ENCODE data around the gene SERPINE3. TPM values are rescaled to one million over a fixed set of nuclear protein-coding genes. Genes with fewer than 3 reads are reported as not detected.

Gene SERPINE3
- total RNA-seq, 1 experiment from 2014 or later, result not detected

DNA sequence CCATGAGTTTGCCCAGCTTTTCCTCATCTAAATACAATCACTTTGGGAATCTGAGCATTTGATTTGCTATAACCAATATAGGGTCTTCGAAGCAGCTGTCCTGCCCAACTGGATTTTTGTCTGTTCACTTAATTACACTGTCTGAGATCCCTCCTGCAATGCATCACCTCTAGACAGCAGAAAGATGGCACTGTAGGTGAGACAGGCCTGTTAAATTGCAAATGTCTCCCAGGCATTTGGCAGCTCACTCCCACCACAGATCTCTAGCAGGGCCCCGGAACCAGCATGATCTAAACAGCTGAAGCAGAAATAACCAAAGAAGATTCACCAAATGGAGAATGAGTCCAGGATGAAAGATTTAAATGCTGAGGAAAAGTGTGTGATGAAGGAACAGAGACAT lies 41.9 kb upstream of the SERPINE3 start:
- TF ChIP-seq EZH2 (IDR thresholded peaks at IDR 0.05; ENCODE audit: low read depth), result no peak
- TF ChIP-seq, protein P1, sequence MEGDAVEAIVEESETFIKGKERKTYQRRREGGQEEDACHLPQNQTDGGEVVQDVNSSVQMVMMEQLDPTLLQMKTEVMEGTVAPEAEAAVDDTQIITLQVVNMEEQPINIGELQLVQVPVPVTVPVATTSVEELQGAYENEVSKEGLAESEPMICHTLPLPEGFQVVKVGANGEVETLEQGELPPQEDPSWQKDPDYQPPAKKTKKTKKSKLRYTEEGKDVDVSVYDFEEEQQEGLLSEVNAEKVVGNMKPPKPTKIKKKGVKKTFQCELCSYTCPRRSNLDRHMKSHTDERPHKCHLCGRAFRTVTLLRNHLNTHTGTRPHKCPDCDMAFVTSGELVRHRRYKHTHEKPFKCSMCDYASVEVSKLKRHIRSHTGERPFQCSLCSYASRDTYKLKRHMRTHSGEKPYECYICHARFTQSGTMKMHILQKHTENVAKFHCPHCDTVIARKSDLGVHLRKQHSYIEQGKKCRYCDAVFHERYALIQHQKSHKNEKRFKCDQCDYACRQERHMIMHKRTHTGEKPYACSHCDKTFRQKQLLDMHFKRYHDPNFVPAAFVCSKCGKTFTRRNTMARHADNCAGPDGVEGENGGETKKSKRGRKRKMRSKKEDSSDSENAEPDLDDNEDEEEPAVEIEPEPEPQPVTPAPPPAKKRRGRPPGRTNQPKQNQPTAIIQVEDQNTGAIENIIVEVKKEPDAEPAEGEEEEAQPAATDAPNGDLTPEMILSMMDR (conservative IDR thresholded peaks at IDR 0.05), result no peak
- CTCF ChIA-PET, result no interaction called here
- Histone ChIP-seq H3K4me3 (no peak overlapping the region), H3K4me1 (replicated peaks; ENCODE audit: insufficient read depth) (no peaks in the 10 kb centered on the region), H3K27ac (no peak overlapping the region), H3K9me3 (ENCODE audit: insufficient read depth, low read depth) (no peaks in the 10 kb centered on the region), H3K9me2 (ENCODE audit: insufficient read depth) (no peaks in the 10 kb centered on the region), H3K4me2 (no peak overlapping the region), H3F3A (ENCODE audit: insufficient read depth, low read depth) (no peaks in the 10 kb centered on the region), H3K79me2 (ENCODE audit: low read depth) (no peaks in the 10 kb centered on the region), H4K20me1 (ENCODE audit: insufficient read depth) (no peaks in the 10 kb centered on the region), H2AFZ (no peak overlapping the region), H3K27me3 (ENCODE audit: insufficient read depth, low read depth) (peaks cover 58% of the 10 kb centered on the region), H3K36me3 (ENCODE audit: low read depth) (no peaks in the 10 kb centered on the region)
- DNase-seq, result no peak
- POLR2A ChIA-PET (ENCODE audit: unreplicated experiment), result no interaction called here
- no TSS peak for BruUV-seq (replicated peaks)
- intact Hi-C loops (cut with micrococcal nuclease; ENCODE audit: unreplicated experiment), result no loop called here

DNA sequence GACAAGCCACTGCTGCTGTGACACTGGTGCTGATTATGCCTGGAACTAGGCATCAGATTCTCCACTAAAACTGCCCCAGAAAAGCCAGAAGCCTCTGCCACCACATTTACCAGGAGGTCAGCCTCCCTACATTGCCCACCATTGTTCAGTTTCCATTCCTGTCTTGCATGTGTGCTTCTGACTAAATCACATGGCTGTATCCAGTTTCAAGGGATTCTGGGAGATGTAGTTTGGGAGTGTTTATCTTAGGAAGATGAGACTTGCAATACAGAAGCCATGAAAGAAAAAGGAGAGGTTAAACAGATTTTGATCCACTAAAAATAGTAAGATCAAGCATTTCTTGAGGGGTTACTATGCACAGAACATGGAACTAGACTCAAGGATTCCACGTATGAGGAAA lies 40.7 kb upstream of the SERPINE3 start:
- Histone ChIP-seq H3K9me3 (ENCODE audit: insufficient read depth, low read depth) (no peaks in the 10 kb centered on the region), H3K79me2 (ENCODE audit: low read depth) (no peaks in the 10 kb centered on the region), H2AFZ (no peak overlapping the region), H3K27ac (no peak overlapping the region), H3K36me3 (ENCODE audit: low read depth) (no peaks in the 10 kb centered on the region), H3K4me2 (no peak overlapping the region), H3K4me1 (replicated peaks; ENCODE audit: insufficient read depth) (no peaks in the 10 kb centered on the region), H3F3A (ENCODE audit: insufficient read depth, low read depth) (no peaks in the 10 kb centered on the region), H3K4me3 (no peak overlapping the region), H3K9me2 (ENCODE audit: insufficient read depth) (no peaks in the 10 kb centered on the region), H4K20me1 (ENCODE audit: insufficient read depth) (no peaks in the 10 kb centered on the region), H3K27me3 (ENCODE audit: insufficient read depth, low read depth) (peaks cover 56% of the 10 kb centered on the region)
- CTCF ChIA-PET, result no interaction called here
- POLR2A ChIA-PET (ENCODE audit: unreplicated experiment), result no interaction called here
- intact Hi-C loops (cut with micrococcal nuclease; ENCODE audit: unreplicated experiment), result no loop called here
- no peak for DNase-seq
- BruUV-seq (replicated peaks), result no TSS peak
- TF ChIP-seq, protein P1 (conservative IDR thresholded peaks at IDR 0.05), result no peak
- TF ChIP-seq EZH2 (IDR thresholded peaks at IDR 0.05; ENCODE audit: low read depth), result no peak

DNA sequence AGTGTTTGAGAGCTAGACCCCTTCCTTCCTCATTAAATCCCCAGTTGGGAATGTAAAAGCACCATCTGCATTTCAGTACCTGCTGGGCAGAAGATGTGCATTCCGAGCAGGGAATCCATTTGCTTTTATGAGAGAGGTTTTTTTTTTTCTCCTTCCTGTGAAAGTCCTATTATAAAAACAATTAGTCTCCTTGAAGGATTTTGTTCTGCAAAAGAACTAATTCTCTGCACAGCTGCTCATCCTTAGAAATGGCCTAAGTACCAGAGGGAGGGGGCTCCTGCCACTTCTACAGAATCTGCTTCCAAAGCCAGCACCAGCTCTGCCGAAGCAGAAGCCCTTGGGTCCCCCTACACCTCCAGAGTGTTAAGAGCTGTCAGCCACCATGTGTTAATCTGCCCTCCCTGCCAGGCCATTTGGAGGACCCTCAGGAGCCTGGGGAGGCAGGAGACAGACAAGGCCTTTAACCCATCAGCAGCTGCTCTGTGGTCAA lies 36.4 kb upstream of the SERPINE3 start:
- no peaks in the 10 kb centered on the region for H3F3A ChIP-seq (ENCODE audit: insufficient read depth, low read depth)
- DNase-seq, result no peak
- H3K9me2 ChIP-seq (ENCODE audit: insufficient read depth), result no peaks in the 10 kb centered on the region
- ChIA-PET CTCF (no interaction called here), POLR2A (ENCODE audit: unreplicated experiment) (no interaction called here)
- H3K4me3 ChIP-seq, result no peak overlapping the region
- TF ChIP-seq, protein P1 (conservative IDR thresholded peaks at IDR 0.05), result no peak
- TF ChIP-seq EZH2 (IDR thresholded peaks at IDR 0.05; ENCODE audit: low read depth), result no peak
- no peaks in the 10 kb centered on the region for H3K79me2 ChIP-seq (ENCODE audit: low read depth)
- peaks cover 32% of the 10 kb centered on the region for H3K27me3 ChIP-seq (ENCODE audit: insufficient read depth, low read depth)
- no peaks in the 10 kb centered on the region for H4K20me1 ChIP-seq (ENCODE audit: insufficient read depth)
- BruUV-seq (replicated peaks), result no TSS peak
- H3K4me1 ChIP-seq (replicated peaks; ENCODE audit: insufficient read depth), result no peaks in the 10 kb centered on the region
- H2AFZ ChIP-seq, result no peak overlapping the region
- H3K27ac ChIP-seq, result no peak overlapping the region
- no peak overlapping the region for H3K4me2 ChIP-seq
- intact Hi-C loops (cut with micrococcal nuclease; ENCODE audit: unreplicated experiment), result no loop called here
- no peaks in the 10 kb centered on the region for H3K9me3 ChIP-seq (ENCODE audit: insufficient read depth, low read depth)
- H3K36me3 ChIP-seq (ENCODE audit: low read depth), result no peaks in the 10 kb centered on the region

Measured in PC-9 (cell line).